Ishikawa (cell line): Measurements from ENCODE around the gene DGKZ.
A peak's percentile ranks its signal among the peaks of the same experiment; 100 is the strongest.

Source experiments
- CEBPB ChIP-seq: IDR thresholded peaks from 2 replicates; pipeline ENCODE4 v1.6.1; 2012
- CREB1 ChIP-seq: IDR thresholded peaks from 2 replicates; pipeline ENCODE4 v1.6.1; 2012; ENCODE audit warnings: low read depth
- EGR1 ChIP-seq: IDR thresholded peaks from 2 replicates; pipeline ENCODE4 v1.6.1; 2012
- EP300 ChIP-seq: IDR thresholded peaks from 2 replicates; pipeline ENCODE4 v1.6.1; 2012; ENCODE audit warnings: borderline replicate concordance
- FOXM1 ChIP-seq: IDR thresholded peaks from 2 replicates; pipeline ENCODE4 v1.6.1; 2012; ENCODE audit warnings: low read depth, borderline replicate concordance
- MAX ChIP-seq: IDR thresholded peaks from 2 replicates; pipeline ENCODE4 v1.6.1; 2012
- NFIC ChIP-seq: IDR thresholded peaks from 2 replicates; pipeline ENCODE4 v1.6.1; 2012
- RAD21 ChIP-seq: IDR thresholded peaks from 2 replicates; pipeline ENCODE4 v1.6.1; 2012; ENCODE audit warnings: low read depth
- REST ChIP-seq: IDR thresholded peaks from 2 replicates; pipeline ENCODE4 v1.6.1; 2012; ENCODE audit warnings: low read depth, mild to moderate bottlenecking
- TAF1 ChIP-seq: IDR thresholded peaks from 2 replicates; pipeline ENCODE4 v1.6.1; 2012; ENCODE audit warnings: low read depth, mild to moderate bottlenecking
- TCF12 ChIP-seq: IDR thresholded peaks from 2 replicates; pipeline ENCODE4 v1.6.1; 2012; ENCODE audit warnings: low read depth
- TEAD4 ChIP-seq: IDR thresholded peaks from 2 replicates; pipeline ENCODE4 v1.6.1; 2012
- USF1 ChIP-seq: IDR thresholded peaks from 2 replicates; pipeline ENCODE4 v1.6.1; 2012
- YY1 ChIP-seq: IDR thresholded peaks from 2 replicates; pipeline ENCODE4 v1.6.1; 2012; ENCODE audit warnings: low read depth
- ZBTB7A ChIP-seq: IDR thresholded peaks from 2 replicates; pipeline ENCODE4 v1.6.1; 2012; ENCODE audit warnings: low read depth

The DGKZ gene

GRCh38 chr11:46327829-46328228 is 19.4 kb upstream of the DGKZ start:
- no peak for TF ChIP-seq TAF1
- no peak for TF ChIP-seq EP300
- no peak for TF ChIP-seq USF1
- no peak for TF ChIP-seq NFIC

- TF ChIP-seq TEAD4 (no peak), EP300 (no peak), ZBTB7A (no peak), MAX (no peak), CEBPB (no peak), USF1 (no peak), EGR1 (no peak), TCF12 (no peak), YY1 (no peak), TAF1 (no peak), NFIC (no peak), CREB1 (no peak), RAD21 (no peak)
Measured at GRCh38 chr11:46330154-46330553, 17.1 kb upstream of the DGKZ start.

- no peak for TF ChIP-seq TEAD4
- TF ChIP-seq FOXM1 = no peak
- TF ChIP-seq EGR1 = no peak
- no peak for TF ChIP-seq USF1
- TF ChIP-seq MAX = no peak
- TF ChIP-seq TAF1 = no peak
- TF ChIP-seq TCF12 = no peak
Measured at GRCh38 chr11:46330563-46331281, 16.5 kb upstream of the DGKZ start.

GRCh38 chr11:46331282-46331984 is 15.8 kb upstream of the DGKZ start:
- TF ChIP-seq CEBPB (no peak), EGR1 (no peak), MAX (no peak), ZBTB7A (no peak), USF1 (no peak), CREB1 (no peak)

- TF ChIP-seq RAD21 (no peak), TEAD4 (no peak), YY1 (no peak), EP300 (no peak), ZBTB7A (no peak), FOXM1 (no peak), CREB1 (no peak), TCF12 (no peak), EGR1 (no peak), USF1 (no peak), NFIC (no peak), REST (no peak), CEBPB (no peak), MAX (no peak), TAF1 (no peak)
Measured at GRCh38 chr11:46332093-46332567, 15.1 kb upstream of the DGKZ start.

- no peak for TF ChIP-seq TCF12
- TF ChIP-seq ZBTB7A = peak; percentile 73
- TF ChIP-seq EP300 = no peak
- TF ChIP-seq CREB1 = no peak
- TF ChIP-seq TEAD4 = no peak
- no peak for TF ChIP-seq REST
- TF ChIP-seq CEBPB = no peak
- no peak for TF ChIP-seq NFIC
- peak; percentile 85 for TF ChIP-seq EGR1
Measured at GRCh38 chr11:46332568-46333393, 14.5 kb upstream of the DGKZ start.
